HEK293 (cell line): ENCODE results near the gene SPHK1.
A peak's percentile ranks its signal among the peaks of the same experiment; 100 is the strongest.

Source experiments
- EGR2 ChIP-seq: fragments of 450-650 bp; formaldehyde crosslinking; IDR thresholded peaks from 2 replicates; pipeline ENCODE4 v1.5.1; 2016; ENCODE audit warnings: low read depth, missing biosample characterization, missing genetic modification characterization
- MYNN ChIP-seq: fragments of 450-650 bp; formaldehyde crosslinking; IDR thresholded peaks from 2 replicates; pipeline ENCODE4 v1.5.1; 2016; ENCODE audit warnings: missing biosample characterization, missing genetic modification characterization, borderline replicate concordance
- OSR2 ChIP-seq: fragments of 450-650 bp; formaldehyde crosslinking; IDR thresholded peaks from 2 replicates; pipeline ENCODE4 v1.5.1; 2016; ENCODE audit warnings: missing biosample characterization, missing genetic modification characterization
- SP3 ChIP-seq: fragments of 450-650 bp; formaldehyde crosslinking; IDR thresholded peaks from 2 replicates; pipeline ENCODE4 v1.5.1; 2016; ENCODE audit warnings: missing biosample characterization, missing genetic modification characterization
- ZEB2 ChIP-seq: fragments of 450-650 bp; formaldehyde crosslinking; IDR thresholded peaks from 2 replicates; pipeline ENCODE4 v1.5.1; 2016; ENCODE audit warnings: missing biosample characterization, missing genetic modification characterization
- ZFP37 ChIP-seq: fragments of 450-650 bp; formaldehyde crosslinking; IDR thresholded peaks from 2 replicates; pipeline ENCODE4 v1.5.1; 2016; ENCODE audit warnings: missing biosample characterization, missing genetic modification characterization
- ZNF335 ChIP-seq: fragments of 450-650 bp; formaldehyde crosslinking; conservative IDR thresholded peaks from 2 replicates; pipeline ENCODE4 v1.5.1; 2016; ENCODE audit warnings: missing biosample characterization, missing genetic modification characterization
- ZNF423 ChIP-seq: fragments of 450-650 bp; formaldehyde crosslinking; IDR thresholded peaks from 2 replicates; pipeline ENCODE4 v1.5.1; 2016; ENCODE audit warnings: missing biosample characterization, missing genetic modification characterization
- TF ChIP-seq, protein P1 (sequence below): fragments of 450-650 bp; formaldehyde crosslinking; IDR thresholded peaks from 2 replicates; pipeline ENCODE4 v1.5.1; 2016; ENCODE audit warnings: missing biosample characterization, missing genetic modification characterization
- TF ChIP-seq, protein P2 (sequence below): fragments of 450-650 bp; formaldehyde crosslinking; IDR thresholded peaks from 2 replicates; pipeline ENCODE4 v1.5.1; 2016; ENCODE audit warnings: missing biosample characterization, missing genetic modification characterization
- TF ChIP-seq, protein P3 (sequence below): fragments of 450-650 bp; formaldehyde crosslinking; IDR thresholded peaks from 2 replicates; pipeline ENCODE4 v1.5.1; 2016; ENCODE audit warnings: missing biosample characterization, missing genetic modification characterization
- TF ChIP-seq, protein P4 (sequence below): fragments of 450-650 bp; formaldehyde crosslinking; IDR thresholded peaks from 2 replicates; pipeline ENCODE4 v1.5.1; 2016; ENCODE audit warnings: missing biosample characterization, missing genetic modification characterization
- TF ChIP-seq, protein P5 (sequence below): fragments of 450-650 bp; formaldehyde crosslinking; IDR thresholded peaks from 2 replicates; pipeline ENCODE4; 2016; ENCODE audit warnings: missing biosample characterization, missing genetic modification characterization
- TF ChIP-seq, protein P6 (sequence below): fragments of 450-650 bp; formaldehyde crosslinking; IDR thresholded peaks from 2 replicates; pipeline ENCODE4 v1.5.1; 2016; ENCODE audit warnings: missing biosample characterization, missing genetic modification characterization
- TF ChIP-seq, protein P7 (sequence below): fragments of 450-650 bp; formaldehyde crosslinking; optimal IDR thresholded peaks from 2 replicates; pipeline ENCODE3; 2016; ENCODE audit warnings: missing biosample characterization, mild to moderate bottlenecking, missing genetic modification characterization

SPHK1 gene

DNA sequence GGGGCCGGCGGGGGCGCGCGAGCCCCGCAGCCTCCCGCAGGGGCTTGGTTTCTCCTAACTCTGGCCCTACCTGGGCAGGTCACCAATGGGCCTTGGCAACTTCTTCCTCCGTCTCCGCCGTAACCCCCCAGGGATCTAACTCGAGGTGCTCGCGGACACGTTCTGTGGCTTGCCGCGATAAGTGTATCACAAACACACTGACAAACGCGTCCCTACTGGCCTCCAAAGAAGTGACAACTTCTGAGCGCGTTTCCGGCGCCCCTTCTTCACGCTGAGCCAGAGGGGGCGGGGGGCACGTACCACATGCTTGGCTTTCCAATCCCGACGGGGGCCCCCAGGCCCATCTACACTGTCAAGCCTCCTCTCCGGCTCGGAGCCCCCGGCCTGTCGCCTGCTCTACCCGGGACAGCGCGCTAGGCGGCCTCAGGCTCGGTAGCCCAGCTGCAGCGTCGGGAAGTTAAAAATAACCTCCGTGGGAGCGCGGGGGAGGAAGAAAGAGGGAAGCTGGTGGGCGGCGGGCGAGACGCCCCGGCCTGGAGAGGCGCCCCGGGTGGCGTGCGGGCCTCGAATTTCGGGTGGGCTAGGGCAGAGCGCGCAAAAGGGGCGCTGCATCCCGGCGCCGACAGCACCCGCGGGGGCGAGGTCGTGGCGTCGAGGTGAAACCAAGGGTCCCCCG is 725 bp upstream of the SPHK1 start (continued):
- TF ChIP-seq, protein P1, sequence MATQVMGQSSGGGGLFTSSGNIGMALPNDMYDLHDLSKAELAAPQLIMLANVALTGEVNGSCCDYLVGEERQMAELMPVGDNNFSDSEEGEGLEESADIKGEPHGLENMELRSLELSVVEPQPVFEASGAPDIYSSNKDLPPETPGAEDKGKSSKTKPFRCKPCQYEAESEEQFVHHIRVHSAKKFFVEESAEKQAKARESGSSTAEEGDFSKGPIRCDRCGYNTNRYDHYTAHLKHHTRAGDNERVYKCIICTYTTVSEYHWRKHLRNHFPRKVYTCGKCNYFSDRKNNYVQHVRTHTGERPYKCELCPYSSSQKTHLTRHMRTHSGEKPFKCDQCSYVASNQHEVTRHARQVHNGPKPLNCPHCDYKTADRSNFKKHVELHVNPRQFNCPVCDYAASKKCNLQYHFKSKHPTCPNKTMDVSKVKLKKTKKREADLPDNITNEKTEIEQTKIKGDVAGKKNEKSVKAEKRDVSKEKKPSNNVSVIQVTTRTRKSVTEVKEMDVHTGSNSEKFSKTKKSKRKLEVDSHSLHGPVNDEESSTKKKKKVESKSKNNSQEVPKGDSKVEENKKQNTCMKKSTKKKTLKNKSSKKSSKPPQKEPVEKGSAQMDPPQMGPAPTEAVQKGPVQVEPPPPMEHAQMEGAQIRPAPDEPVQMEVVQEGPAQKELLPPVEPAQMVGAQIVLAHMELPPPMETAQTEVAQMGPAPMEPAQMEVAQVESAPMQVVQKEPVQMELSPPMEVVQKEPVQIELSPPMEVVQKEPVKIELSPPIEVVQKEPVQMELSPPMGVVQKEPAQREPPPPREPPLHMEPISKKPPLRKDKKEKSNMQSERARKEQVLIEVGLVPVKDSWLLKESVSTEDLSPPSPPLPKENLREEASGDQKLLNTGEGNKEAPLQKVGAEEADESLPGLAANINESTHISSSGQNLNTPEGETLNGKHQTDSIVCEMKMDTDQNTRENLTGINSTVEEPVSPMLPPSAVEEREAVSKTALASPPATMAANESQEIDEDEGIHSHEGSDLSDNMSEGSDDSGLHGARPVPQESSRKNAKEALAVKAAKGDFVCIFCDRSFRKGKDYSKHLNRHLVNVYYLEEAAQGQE, result peak; percentile 25; the same call in 1 of the 2 replicates
- TF ChIP-seq, protein P2, sequence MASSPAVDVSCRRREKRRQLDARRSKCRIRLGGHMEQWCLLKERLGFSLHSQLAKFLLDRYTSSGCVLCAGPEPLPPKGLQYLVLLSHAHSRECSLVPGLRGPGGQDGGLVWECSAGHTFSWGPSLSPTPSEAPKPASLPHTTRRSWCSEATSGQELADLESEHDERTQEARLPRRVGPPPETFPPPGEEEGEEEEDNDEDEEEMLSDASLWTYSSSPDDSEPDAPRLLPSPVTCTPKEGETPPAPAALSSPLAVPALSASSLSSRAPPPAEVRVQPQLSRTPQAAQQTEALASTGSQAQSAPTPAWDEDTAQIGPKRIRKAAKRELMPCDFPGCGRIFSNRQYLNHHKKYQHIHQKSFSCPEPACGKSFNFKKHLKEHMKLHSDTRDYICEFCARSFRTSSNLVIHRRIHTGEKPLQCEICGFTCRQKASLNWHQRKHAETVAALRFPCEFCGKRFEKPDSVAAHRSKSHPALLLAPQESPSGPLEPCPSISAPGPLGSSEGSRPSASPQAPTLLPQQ, result peak; percentile 95
- TF ChIP-seq, protein P3, sequence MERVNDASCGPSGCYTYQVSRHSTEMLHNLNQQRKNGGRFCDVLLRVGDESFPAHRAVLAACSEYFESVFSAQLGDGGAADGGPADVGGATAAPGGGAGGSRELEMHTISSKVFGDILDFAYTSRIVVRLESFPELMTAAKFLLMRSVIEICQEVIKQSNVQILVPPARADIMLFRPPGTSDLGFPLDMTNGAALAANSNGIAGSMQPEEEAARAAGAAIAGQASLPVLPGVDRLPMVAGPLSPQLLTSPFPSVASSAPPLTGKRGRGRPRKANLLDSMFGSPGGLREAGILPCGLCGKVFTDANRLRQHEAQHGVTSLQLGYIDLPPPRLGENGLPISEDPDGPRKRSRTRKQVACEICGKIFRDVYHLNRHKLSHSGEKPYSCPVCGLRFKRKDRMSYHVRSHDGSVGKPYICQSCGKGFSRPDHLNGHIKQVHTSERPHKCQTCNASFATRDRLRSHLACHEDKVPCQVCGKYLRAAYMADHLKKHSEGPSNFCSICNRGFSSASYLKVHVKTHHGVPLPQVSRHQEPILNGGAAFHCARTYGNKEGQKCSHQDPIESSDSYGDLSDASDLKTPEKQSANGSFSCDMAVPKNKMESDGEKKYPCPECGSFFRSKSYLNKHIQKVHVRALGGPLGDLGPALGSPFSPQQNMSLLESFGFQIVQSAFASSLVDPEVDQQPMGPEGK (tag by site-specific recombination), result peak; percentile 89
- TF ChIP-seq ZNF335, result peak; percentile 71
- peak; percentile 80 for TF ChIP-seq EGR2 (tag by site-specific recombination)
- TF ChIP-seq, protein P4, sequence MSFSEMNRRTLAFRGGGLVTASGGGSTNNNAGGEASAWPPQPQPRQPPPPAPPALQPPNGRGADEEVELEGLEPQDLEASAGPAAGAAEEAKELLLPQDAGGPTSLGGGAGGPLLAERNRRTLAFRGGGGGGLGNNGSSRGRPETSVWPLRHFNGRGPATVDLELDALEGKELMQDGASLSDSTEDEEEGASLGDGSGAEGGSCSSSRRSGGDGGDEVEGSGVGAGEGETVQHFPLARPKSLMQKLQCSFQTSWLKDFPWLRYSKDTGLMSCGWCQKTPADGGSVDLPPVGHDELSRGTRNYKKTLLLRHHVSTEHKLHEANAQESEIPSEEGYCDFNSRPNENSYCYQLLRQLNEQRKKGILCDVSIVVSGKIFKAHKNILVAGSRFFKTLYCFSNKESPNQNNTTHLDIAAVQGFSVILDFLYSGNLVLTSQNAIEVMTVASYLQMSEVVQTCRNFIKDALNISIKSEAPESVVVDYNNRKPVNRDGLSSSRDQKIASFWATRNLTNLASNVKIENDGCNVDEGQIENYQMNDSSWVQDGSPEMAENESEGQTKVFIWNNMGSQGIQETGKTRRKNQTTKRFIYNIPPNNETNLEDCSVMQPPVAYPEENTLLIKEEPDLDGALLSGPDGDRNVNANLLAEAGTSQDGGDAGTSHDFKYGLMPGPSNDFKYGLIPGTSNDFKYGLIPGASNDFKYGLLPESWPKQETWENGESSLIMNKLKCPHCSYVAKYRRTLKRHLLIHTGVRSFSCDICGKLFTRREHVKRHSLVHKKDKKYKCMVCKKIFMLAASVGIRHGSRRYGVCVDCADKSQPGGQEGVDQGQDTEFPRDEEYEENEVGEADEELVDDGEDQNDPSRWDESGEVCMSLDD, result peak; percentile 80; the same call in 1 of the 2 replicates
- TF ChIP-seq ZEB2, result peak; percentile 66; the same call in 1 of the 2 replicates
- peak; percentile 15; the same call in 1 of the 2 replicates for TF ChIP-seq ZFP37 (tag by site-specific recombination)
- TF ChIP-seq, protein P5, sequence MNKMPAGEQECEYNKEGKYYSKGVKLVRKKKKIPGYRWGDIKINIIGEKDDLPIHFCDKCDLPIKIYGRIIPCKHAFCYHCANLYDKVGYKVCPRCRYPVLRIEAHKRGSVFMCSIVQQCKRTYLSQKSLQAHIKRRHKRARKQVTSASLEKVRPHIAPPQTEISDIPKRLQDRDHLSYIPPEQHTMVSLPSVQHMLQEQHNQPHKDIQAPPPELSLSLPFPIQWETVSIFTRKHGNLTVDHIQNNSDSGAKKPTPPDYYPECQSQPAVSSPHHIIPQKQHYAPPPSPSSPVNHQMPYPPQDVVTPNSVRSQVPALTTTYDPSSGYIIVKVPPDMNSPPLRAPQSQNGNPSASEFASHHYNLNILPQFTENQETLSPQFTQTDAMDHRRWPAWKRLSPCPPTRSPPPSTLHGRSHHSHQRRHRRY (tag by site-specific recombination), result 0 out of 2 replicates have a peak, but pooled peaks have one; percentile 11
- TF ChIP-seq, protein P6, sequence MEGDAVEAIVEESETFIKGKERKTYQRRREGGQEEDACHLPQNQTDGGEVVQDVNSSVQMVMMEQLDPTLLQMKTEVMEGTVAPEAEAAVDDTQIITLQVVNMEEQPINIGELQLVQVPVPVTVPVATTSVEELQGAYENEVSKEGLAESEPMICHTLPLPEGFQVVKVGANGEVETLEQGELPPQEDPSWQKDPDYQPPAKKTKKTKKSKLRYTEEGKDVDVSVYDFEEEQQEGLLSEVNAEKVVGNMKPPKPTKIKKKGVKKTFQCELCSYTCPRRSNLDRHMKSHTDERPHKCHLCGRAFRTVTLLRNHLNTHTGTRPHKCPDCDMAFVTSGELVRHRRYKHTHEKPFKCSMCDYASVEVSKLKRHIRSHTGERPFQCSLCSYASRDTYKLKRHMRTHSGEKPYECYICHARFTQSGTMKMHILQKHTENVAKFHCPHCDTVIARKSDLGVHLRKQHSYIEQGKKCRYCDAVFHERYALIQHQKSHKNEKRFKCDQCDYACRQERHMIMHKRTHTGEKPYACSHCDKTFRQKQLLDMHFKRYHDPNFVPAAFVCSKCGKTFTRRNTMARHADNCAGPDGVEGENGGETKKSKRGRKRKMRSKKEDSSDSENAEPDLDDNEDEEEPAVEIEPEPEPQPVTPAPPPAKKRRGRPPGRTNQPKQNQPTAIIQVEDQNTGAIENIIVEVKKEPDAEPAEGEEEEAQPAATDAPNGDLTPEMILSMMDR (tag by site-specific recombination), result peak; percentile 89; the same call in 1 of the 2 replicates
- TF ChIP-seq, protein P7, sequence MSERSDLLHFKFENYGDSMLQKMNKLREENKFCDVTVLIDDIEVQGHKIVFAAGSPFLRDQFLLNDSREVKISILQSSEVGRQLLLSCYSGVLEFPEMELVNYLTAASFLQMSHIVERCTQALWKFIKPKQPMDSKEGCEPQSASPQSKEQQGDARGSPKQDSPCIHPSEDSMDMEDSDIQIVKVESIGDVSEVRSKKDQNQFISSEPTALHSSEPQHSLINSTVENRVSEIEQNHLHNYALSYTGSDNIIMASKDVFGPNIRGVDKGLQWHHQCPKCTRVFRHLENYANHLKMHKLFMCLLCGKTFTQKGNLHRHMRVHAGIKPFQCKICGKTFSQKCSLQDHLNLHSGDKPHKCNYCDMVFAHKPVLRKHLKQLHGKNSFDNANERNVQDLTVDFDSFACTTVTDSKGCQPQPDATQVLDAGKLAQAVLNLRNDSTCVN, result peak; percentile 64
- 0 out of 2 replicates have a peak, but pooled peaks have one; percentile 7 for TF ChIP-seq SP3
- TF ChIP-seq OSR2 (tag by site-specific recombination), result no peak
- no peak for TF ChIP-seq MYNN
- TF ChIP-seq ZNF423 (tag by site-specific recombination), result 0 out of 2 replicates have a peak, but pooled peaks have one; percentile 10
